Stimulated activated CD8-positive, alpha-beta memory T cell treated with anti-CD3 and anti-CD28 coated beads, Interleukin-4, amount 100 ng/mL, for 4 hours (primary cell): ENCODE measurements around the gene SELENBP1.
A peak's percentile ranks its signal among the peaks of the same experiment; 100 is the strongest.
"Not testable (repeated sequence)": the region's sequence is repeated elsewhere in the genome, so short reads cannot be mapped to it uniquely, and the experiment has no call there.

Source experiments
- DNase-seq, 2 donors: peaks; one replicate each; pipeline ENCODE4 v3.0.0-alpha.2; 2020; ENCODE audit warnings: low read depth in 2 of 2, low spot score in 1 of 2

SELENBP1 gene

GRCh38 chr1:151384584-151384983 lies 12.1 kb upstream of the SELENBP1 start:
- DNase-seq: no peak

GRCh38 chr1:151377150-151377884 lies 4.8 kb upstream of the SELENBP1 start:
- no peak for DNase-seq

GRCh38 chr1:151373196-151373595 lies 691 bp upstream of the SELENBP1 start:
- DNase-seq: no peak

GRCh38 chr1:151371370-151372057 lies 991 bp downstream of the SELENBP1 start:
- no peak for DNase-seq

GRCh38 chr1:151370211-151370911 lies 2.1 kb downstream of the SELENBP1 start:
- no peak for DNase-seq

- no peak for DNase-seq
Measured at GRCh38 chr1:151369621-151370048, 2.9 kb downstream of the SELENBP1 start.

GRCh38 chr1:151369302-151369610 lies 3.2 kb downstream of the SELENBP1 start:
- DNase-seq: no peak

- no peak for DNase-seq
Measured at GRCh38 chr1:151368393-151369301, 3.9 kb downstream of the SELENBP1 start.

GRCh38 chr1:151367658-151368392 lies 4.7 kb downstream of the SELENBP1 start:
- DNase-seq: no peak

GRCh38 chr1:151364996-151365395 lies 7.5 kb downstream of the SELENBP1 start:
- no peak for DNase-seq

GRCh38 chr1:151362308-151363155 lies 10.0 kb downstream of the SELENBP1 start:
- no peak for DNase-seq

- DNase-seq: no peak
Measured at GRCh38 chr1:151361883-151362282, 10.6 kb downstream of the SELENBP1 start.

GRCh38 chr1:151356696-151357095 lies 15.8 kb downstream of the SELENBP1 start:
- DNase-seq: no peak

- DNase-seq: no peak
Measured at GRCh38 chr1:151352021-151352718, 20.3 kb downstream of the SELENBP1 start.

- DNase-seq: not testable (repeated sequence)
Measured at GRCh38 chr1:151350323-151350722, 22.2 kb downstream of the SELENBP1 start.

GRCh38 chr1:151347523-151348246 lies 24.8 kb downstream of the SELENBP1 start:
- DNase-seq: no peak

GRCh38 chr1:151346769-151347522 lies 25.6 kb downstream of the SELENBP1 start, which contains the start of gene RFX5:
TSS of gene RFX5 (minus strand) at chr1:151347252. CDS start at chr1:151346320, 932 bp downstream.
- DNase-seq: peak; percentile 79 to 89
